Astrocyte (in vitro differentiated cells and primary cell): Measurements from ENCODE around the gene RHD. TPM values are rescaled to one million over a fixed set of nuclear protein-coding genes. Genes with fewer than 3 reads are reported as not detected.
"Not testable (repeated sequence)": the region's sequence is repeated elsewhere in the genome, so short reads cannot be mapped to it uniquely, and the experiment has no call there.

Experiments used
- DNase-seq: peaks from one replicate; pipeline ENCODE4 v3.0.0-alpha.2; 2010; ENCODE audit warnings: low read depth
- FAIRE-seq: peaks from 2 replicates; lab custom pipeline; 2011; peaks lifted over from hg19 to GRCh38; lab: Jason Lieb, UNC
- H2AFZ ChIP-seq: 2 replicates; pipeline ENCODE4 v1.6.0; 2012; ENCODE audit warnings: low read depth, low read length, inconsistent platforms
- H3K27ac ChIP-seq: 2 replicates; pipeline ENCODE4 v1.5.1; 2011; ENCODE audit warnings: low read depth, low read length, inconsistent platforms
- H3K27me3 ChIP-seq: 2 replicates; pipeline ENCODE4 v1.6.0; 2011; ENCODE audit warnings: low read length, inconsistent platforms; ENCODE audit not compliant: insufficient read depth
- H3K36me3 ChIP-seq: 2 replicates; pipeline ENCODE4 v1.5.1; 2011; ENCODE audit warnings: low read length, inconsistent platforms; ENCODE audit not compliant: insufficient read depth
- H3K4me1 ChIP-seq: 2 replicates; pipeline ENCODE4 v1.5.1; 2011; ENCODE audit warnings: low read length, inconsistent platforms; ENCODE audit not compliant: insufficient read depth
- H3K4me2 ChIP-seq: 2 replicates; pipeline ENCODE4 v1.6.0; 2012; ENCODE audit warnings: low read length, inconsistent platforms
- H3K4me3 ChIP-seq: 2 replicates; pipeline ENCODE4 v1.5.1; 2011; ENCODE audit warnings: low read depth, mild to moderate bottlenecking, low read length, inconsistent platforms; ENCODE audit not compliant: insufficient read depth
- H3K79me2 ChIP-seq: 2 replicates; pipeline ENCODE4 v1.6.0; 2012; ENCODE audit warnings: mild to moderate bottlenecking, low read length, inconsistent platforms; ENCODE audit not compliant: insufficient read depth
- H3K9ac ChIP-seq: 2 replicates; pipeline ENCODE4 v1.6.0; 2012; ENCODE audit warnings: mild to moderate bottlenecking, low read length, inconsistent platforms
- H3K9me3 ChIP-seq: 2 replicates; pipeline ENCODE4 v1.5.1; 2012; ENCODE audit warnings: low read depth, mild to moderate bottlenecking, low read length, inconsistent platforms; ENCODE audit not compliant: insufficient read depth
- H4K20me1 ChIP-seq: 2 replicates; pipeline ENCODE4 v1.6.0; 2012; ENCODE audit warnings: low read length, inconsistent platforms; ENCODE audit not compliant: insufficient read depth
- H3K27ac Mint-ChIP-seq: one replicate; pipeline ENCODE4 v1.8.0; 2021; ENCODE audit warnings: mild to moderate bottlenecking, mixed read lengths; ENCODE audit not compliant: unreplicated experiment
- H3K27me3 Mint-ChIP-seq: one replicate; pipeline ENCODE4 v1.8.0; 2021; ENCODE audit warnings: low read depth, mixed read lengths; ENCODE audit not compliant: unreplicated experiment
- H3K36me3 Mint-ChIP-seq: one replicate; pipeline ENCODE4 v1.8.0; 2021; ENCODE audit warnings: low read depth, mixed read lengths; ENCODE audit not compliant: unreplicated experiment
- H3K4me1 Mint-ChIP-seq: one replicate; pipeline ENCODE4 v1.8.0; 2021; ENCODE audit warnings: low read depth, mixed read lengths; ENCODE audit not compliant: unreplicated experiment
- H3K4me3 Mint-ChIP-seq: one replicate; pipeline ENCODE4 v1.8.0; 2021; ENCODE audit warnings: mild to moderate bottlenecking, moderate library complexity, mixed read lengths; ENCODE audit not compliant: unreplicated experiment
- H3K9me3 Mint-ChIP-seq: one replicate; pipeline ENCODE4 v1.8.0; 2021; ENCODE audit warnings: mild to moderate bottlenecking, mixed read lengths; ENCODE audit not compliant: unreplicated experiment
- total RNA-seq: library from RNA; stranded (reverse); gene quantifications from 2 replicates; pipeline ENCODE4 v1.2.1, GENCODE V29; 2021

The RHD gene
- total RNA-seq, 1 donor from 2014 or later: not detected

- H3K9ac ChIP-seq, H3K36me3 Mint-ChIP-seq, H3K36me3 ChIP-seq, H3K4me1 ChIP-seq, H3K9me3 ChIP-seq, H3K4me3 Mint-ChIP-seq, H3K4me3 ChIP-seq, H2AFZ ChIP-seq, H3K27ac Mint-ChIP-seq, H3K4me2 ChIP-seq, FAIRE-seq, H3K27me3 ChIP-seq, H3K27me3 Mint-ChIP-seq, H3K79me2 ChIP-seq, H3K4me1 Mint-ChIP-seq, H4K20me1 ChIP-seq, H3K27ac ChIP-seq, H3K9me3 Mint-ChIP-seq: not testable (repeated sequence)
- DNase-seq: peak; percentile 5
Measured at GRCh38 chr1:25309486-25309885, 37.2 kb downstream of the RHD start.

- H3K27ac ChIP-seq, H3K79me2 ChIP-seq, H3K4me1 Mint-ChIP-seq, H3K27ac Mint-ChIP-seq, H4K20me1 ChIP-seq, H3K27me3 ChIP-seq, DNase-seq, H3K9me3 Mint-ChIP-seq, H3K4me3 ChIP-seq, H3K9ac ChIP-seq, H3K9me3 ChIP-seq, FAIRE-seq, H3K4me1 ChIP-seq, H3K4me2 ChIP-seq, H3K36me3 Mint-ChIP-seq, H2AFZ ChIP-seq, H3K27me3 Mint-ChIP-seq, H3K36me3 ChIP-seq, H3K4me3 Mint-ChIP-seq: not testable (repeated sequence)
Measured at GRCh38 chr1:25312806-25313470, 40.6 kb downstream of the RHD start.

- H3K36me3 Mint-ChIP-seq, H3K9me3 Mint-ChIP-seq, H2AFZ ChIP-seq, FAIRE-seq, H3K27ac Mint-ChIP-seq, H3K4me1 ChIP-seq, H4K20me1 ChIP-seq, H3K9me3 ChIP-seq, H3K36me3 ChIP-seq, H3K79me2 ChIP-seq, H3K27me3 Mint-ChIP-seq, H3K4me1 Mint-ChIP-seq, H3K4me3 Mint-ChIP-seq, H3K27me3 ChIP-seq: not testable (repeated sequence)
- peak; percentile 93 for DNase-seq
- Histone ChIP-seq H3K9ac (peak overlapping the region; percentile 77), H3K4me3 (peak overlapping the region; percentile 35), H3K4me2 (peak overlapping the region; percentile 86), H3K27ac (peak overlapping the region; percentile 81)
Measured at GRCh38 chr1:25320314-25320938, 48.1 kb downstream of the RHD start.

- not testable (repeated sequence) for FAIRE-seq, H3K9me3 ChIP-seq, H3K36me3 ChIP-seq, H3K4me3 Mint-ChIP-seq, H3K27me3 ChIP-seq, H3K9me3 Mint-ChIP-seq, H3K4me1 ChIP-seq, DNase-seq, H2AFZ ChIP-seq, H3K36me3 Mint-ChIP-seq, H3K27me3 Mint-ChIP-seq, H3K4me3 ChIP-seq, H3K4me2 ChIP-seq, H3K4me1 Mint-ChIP-seq, H3K27ac ChIP-seq, H3K79me2 ChIP-seq, H3K9ac ChIP-seq, H4K20me1 ChIP-seq, H3K27ac Mint-ChIP-seq
Measured at GRCh38 chr1:25322127-25322526, 49.8 kb downstream of the RHD start.

- not testable (repeated sequence) for H3K4me1 Mint-ChIP-seq, H3K4me3 Mint-ChIP-seq, H3K4me1 ChIP-seq, H3K4me3 ChIP-seq, FAIRE-seq, H3K27me3 ChIP-seq, H3K27ac Mint-ChIP-seq, H2AFZ ChIP-seq, H3K36me3 Mint-ChIP-seq, H3K9ac ChIP-seq, H3K27ac ChIP-seq, H3K4me2 ChIP-seq, H3K27me3 Mint-ChIP-seq, H4K20me1 ChIP-seq, H3K36me3 ChIP-seq, H3K9me3 ChIP-seq, H3K9me3 Mint-ChIP-seq, H3K79me2 ChIP-seq, DNase-seq
Measured at GRCh38 chr1:25324407-25324806, 52.1 kb downstream of the RHD start.
